SKM-1 treated with dmso at 0.1 percent for 144 hours (cell line): Measurements from ENCODE around the gene ADCY5.

Experiments
- DNase-seq: peaks from one replicate; lab custom pipeline; 2025; ENCODE audit not compliant: unreplicated experiment; lab: John Stamatoyannopoulos, UW

The ADCY5 gene

GRCh38 chr3:123372686-123373473 lies 76.0 kb downstream of the ADCY5 start:
- DNase-seq: no peak

DNA sequence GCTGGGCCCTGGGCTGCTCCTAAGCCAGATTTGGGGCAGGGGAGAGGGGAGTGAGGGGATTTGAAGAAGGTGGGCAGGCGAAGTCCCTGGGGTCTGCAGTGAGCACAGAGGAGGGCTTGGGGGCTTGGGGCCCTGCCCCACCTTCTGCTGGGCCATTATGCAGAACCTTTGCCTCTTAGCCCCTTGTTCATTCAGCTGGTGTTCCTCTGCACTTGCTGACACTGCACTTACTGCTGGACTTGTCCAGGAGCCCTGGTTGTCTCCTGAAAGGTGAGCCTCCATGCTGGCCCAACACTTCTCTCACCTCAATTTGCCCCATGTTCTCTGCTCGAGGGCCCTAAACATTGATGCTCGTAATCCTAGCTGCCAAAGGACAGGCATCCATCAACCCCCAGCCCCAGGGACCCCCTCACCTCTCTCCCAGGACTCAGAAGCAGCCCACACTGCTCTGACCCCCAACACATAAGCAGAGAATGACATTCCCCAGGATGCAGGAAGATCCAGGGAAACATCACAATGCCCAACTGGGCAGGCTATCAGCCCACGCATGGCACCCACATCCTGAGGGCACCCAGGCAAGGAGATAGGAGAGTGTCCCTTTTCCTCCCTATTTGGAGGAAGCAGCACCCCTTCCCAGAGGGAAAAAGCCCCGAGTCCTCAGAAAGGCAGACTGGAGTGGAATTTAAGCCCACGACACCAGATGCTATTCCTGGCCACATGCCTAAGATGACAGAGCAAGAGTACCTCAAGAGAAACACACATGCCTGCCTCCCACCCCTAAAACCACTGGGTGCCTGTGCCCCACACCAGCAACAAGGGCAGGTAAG lies 76.8 kb downstream of the ADCY5 start:
- DNase-seq: no peak

DNA sequence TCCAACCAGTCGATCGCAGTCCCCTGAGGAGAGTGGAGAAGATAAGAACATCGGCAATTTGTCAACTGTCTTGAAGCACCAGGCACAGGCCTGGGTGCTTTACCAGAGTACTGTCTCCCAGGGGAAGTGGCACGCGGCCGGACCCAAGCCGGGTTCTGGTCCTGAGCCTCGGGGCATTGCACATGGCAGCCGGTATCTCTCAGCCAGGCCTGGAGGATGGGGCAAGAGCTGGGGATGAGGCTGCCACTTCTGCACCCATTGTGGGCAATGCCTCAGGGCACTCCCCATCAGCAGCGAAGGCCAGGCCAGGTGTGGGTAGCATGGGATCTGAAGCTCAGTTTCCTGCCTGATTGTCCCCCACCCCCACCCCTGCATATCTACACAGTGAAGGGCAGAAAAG lies 77.5 kb downstream of the ADCY5 start:
- no peak for DNase-seq

GRCh38 chr3:123370819-123371218 lies 78.1 kb downstream of the ADCY5 start:
- DNase-seq: no peak

DNA sequence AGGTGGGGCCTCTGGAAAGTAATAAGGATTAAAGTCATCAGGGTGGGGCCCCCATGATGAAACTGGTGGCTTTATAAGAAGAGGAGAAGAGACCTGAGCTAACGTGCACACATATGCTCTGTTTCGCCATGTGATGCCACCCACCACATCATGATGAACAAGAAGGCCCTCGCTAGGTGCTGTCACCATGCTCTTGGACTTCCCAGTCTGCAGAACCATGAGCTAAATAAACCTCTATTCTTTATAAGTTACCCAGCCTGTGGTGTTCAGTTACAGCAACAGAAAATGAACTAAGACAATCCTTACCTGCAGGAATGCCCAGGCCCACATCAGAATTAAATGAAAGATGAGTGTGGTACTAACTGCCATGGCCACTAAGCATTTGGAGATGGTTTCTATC lies 79.8 kb downstream of the ADCY5 start:
- DNase-seq: no peak

DNA sequence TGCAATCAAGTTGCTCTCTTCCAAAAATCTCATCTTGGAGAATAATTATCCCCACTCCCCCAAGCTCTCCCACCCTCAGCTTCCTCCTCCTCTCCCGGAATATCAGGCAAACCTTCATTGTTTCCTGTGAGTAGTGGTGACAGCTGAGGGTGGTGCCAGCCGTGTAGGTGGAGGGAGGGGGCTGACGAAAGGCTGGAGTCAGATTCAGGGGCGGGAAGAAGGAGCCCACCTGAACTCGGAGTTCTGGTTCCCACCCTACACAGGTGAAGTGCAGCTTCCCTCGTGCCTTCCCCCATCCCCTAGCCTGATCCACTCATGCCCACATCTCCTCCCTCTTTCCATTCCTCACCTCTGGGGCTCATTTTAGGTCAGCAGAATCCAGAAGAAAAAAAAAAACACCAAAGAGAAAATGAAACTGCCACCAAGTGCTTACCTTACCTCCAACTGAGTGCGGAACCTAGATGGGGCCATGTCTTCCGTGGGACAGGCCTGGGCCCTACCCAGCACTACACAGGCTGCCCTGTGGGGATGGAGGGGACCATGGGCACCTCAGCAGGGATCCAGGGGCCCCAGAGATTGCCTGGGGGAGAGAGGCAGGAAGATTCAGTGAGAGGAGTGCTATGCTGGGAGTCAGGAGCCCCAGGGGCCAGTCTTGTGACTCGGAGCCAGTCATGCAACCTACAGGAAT lies 81.3 kb downstream of the ADCY5 start:
- no peak for DNase-seq

- DNase-seq: peak; percentile 21
Observed at GRCh38 chr3:123365450-123366143, 83.3 kb downstream of the ADCY5 start.

DNA sequence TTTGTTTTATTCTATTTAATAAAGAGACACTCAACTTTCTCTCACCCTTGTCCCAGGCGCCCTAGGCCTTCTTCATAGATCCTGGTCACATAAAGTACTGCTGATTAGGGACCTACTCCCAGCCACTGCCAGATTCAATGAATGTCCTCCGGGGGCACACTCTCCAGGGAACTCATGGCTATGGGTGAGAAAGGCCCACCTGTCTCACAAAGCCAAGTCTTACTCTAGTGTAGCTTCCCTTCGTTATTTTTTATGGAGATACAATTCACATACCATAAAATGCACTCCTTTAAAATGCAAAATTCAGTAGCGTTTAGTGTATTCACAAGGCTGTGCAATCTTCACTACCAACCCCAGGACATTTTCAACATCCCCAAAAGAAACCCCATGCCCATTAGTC lies 87.8 kb downstream of the ADCY5 start:
- no peak for DNase-seq

DNA sequence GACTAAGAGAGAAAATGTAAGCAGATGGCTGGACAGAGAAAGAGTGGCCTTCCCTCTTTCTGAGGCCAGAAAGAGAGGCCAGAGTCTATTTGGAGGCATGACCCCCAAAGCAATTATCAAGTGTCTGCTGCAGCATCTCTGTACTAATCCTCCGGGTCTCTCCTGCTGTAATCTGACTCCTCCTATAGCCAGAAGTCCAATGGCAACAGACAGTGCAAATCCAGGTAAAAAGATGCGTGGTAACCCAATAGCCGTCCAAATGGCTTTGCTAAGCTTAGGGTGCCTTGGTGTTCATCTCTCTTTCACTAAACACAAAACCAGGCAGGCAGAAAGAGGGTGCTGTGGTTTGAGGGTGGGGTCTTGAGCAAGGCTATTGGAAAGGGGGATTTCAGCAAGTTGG lies 91.6 kb downstream of the ADCY5 start:
- no peak for DNase-seq

- no peak for DNase-seq
Observed at GRCh38 chr3:123353850-123354233, 95.0 kb downstream of the ADCY5 start.

GRCh38 chr3:123353227-123353849 lies 95.6 kb downstream of the ADCY5 start:
- no peak for DNase-seq

DNA sequence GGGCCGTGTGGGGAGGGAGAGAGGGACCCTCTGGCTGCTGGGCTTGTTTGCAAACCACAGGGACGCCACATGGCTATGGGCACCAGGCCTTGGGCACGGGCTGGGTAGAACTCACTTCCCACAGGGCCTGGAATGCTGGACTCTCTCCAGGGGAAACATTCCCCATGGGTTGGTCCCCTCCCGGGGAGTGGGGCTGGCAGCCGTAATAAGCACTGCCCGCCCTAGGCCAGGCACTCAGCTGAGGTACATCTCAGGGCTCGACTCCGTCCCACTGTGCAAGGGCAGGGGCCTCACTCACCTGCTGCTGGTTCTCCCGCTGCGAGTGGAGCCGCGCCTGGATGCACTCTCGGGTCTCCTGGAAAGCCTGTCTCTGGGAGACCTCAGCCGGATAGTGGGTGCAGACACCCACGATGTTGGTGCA lies 96.7 kb downstream of the ADCY5 start:
- DNase-seq: no peak

DNA sequence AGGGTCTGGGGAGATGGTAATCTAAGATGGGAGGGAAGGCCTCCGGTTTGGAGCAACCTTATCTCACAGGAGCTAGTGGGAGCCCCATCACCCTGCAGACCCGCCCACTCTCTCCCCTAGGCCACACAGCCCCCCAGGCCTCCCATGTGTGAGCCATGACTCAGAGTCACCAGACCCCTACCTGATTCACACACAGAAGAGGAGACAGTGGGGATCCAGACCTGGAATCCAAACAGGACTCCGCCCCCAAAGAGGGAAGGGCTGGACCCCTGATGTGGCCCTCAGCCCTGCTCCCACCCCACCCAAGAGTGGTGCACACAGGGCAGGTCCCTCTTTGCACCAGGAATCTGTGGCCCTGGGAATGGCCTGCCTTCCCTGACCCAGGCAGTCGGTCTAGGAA lies 97.4 kb downstream of the ADCY5 start:
- no peak for DNase-seq

DNA sequence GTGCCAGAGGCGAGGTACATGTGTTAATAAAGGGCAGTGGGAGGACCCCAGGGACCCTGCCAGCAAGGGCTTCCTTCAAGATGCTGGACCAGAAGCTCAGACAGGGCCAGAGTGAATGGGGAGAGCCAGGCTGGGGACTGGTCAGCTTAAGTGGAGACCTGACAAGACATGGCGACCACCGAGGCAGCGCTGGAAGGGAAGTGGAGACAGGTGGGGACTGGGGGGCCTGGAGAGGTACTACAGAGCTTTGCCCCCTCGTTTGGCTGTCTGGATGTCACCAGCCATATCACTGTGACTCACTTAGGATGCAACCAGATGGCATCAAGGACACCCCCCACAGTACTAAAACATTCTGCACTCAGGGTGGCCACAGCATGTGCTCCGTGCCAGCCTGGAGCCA lies 97.9 kb downstream of the ADCY5 start:
- DNase-seq: no peak

DNA sequence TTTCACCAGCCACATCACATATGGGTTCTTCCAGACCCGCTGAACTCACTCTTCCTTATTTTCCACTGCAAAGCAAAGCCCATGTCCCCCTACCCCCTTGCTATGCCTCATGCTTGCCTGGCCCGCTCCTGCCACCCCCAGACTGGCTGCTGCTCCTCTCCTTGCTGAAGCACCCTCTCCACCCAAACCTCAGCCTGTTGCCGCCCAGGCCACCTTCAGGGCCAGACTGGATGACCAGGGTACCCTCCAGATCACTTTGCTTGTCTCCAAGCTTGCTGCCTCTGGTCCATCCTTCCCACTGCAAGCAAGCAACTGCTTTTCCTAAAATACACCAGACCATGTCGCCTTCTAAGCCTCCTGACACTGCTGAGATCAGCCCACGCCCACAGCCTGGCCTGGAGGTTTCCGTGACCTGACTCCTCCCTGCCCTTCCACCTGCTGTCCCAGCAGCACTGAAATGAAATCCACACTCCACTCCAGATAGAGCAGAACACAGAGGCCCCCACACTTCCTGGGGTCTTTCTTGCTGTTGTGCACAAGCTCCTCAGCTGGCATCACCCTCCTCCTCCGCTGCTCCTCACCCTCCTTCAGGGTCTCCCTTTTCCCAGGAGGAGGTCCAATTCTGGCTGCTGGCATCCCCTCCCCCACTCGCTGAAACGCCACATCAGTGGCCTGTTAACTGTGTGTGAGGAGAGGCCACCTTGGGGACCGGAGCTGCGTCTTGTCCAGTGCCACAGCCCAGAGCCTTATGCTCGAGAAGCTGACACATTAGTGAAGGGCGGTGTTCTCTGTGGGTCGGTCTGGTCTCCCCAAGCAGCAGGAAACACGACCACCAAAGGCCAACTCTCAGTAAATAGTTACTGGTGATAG lies 99.1 kb downstream of the ADCY5 start:
- DNase-seq: no peak

GRCh38 chr3:123349201-123349535 lies 99.7 kb downstream of the ADCY5 start:
- no peak for DNase-seq

GRCh38 chr3:123348471-123349200 lies 100.3 kb downstream of the ADCY5 start:
- no peak for DNase-seq

DNA sequence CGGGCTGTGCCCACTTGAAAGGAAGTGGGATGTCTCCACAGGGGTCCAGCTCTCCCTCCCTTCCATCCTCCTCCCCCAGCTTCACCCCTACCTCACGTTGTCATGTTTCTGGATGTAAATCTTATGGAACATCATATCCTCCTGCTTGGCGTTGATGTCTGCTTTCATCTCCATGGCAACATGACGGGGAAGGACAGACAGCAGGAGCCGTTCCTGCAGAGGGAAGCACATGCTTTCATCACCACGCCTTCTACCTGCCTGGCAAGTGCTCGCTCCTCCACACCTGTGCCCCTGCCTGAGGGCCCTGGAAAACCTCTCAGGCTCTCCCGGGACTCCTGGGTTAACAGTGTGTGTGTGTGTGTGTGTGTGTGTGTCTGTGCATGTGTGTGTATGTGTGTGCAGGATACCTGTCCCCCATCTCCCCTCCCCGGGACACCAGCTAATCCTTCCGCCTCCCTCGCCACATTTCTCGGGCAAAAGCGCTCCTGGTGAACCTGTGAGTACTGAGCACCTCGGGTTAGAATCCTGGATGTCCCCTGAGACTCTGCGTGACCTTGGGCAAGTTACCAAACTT lies 101.1 kb downstream of the ADCY5 start:
- DNase-seq: no peak

GRCh38 chr3:123347205-123347604 lies 101.7 kb downstream of the ADCY5 start:
- no peak for DNase-seq
